HCT116 (cell line): ENCODE results near the gene ROBO1. TPM values are rescaled to one million over a fixed set of nuclear protein-coding genes. Genes with fewer than 3 reads are reported as not detected.

Experiments
- ATAC-seq: fragments of 200-7000 bp; cut with Tn5 transposase; 2 replicates; pipeline ENCODE4 v1.9.1; 2020; ENCODE audit warnings: mild to moderate bottlenecking, moderate library complexity
- BruUV-seq: library from RNA; stranded (reverse); fragments of 400-500 nt; replicated peaks from 2 replicates; lab custom pipeline; 2021; lab: Mats Ljungman, UMichigan
- CTCF ChIA-PET: fragments of 300-600 bp; sonication (Branson Sonifier 250); formaldehyde crosslinking; loops from one replicate; lab custom pipeline; 2021; ENCODE audit warnings: antibody characterized with exemption; lab: Charles Lee
- POLR2A ChIA-PET: fragments of 300-600, 350-600 bp; sonication (Branson Sonifier 250); formaldehyde crosslinking; loops from one replicate; lab custom pipeline; 2021; ENCODE audit warnings: antibody characterized with exemption; lab: Charles Lee
- RAD21 ChIA-PET, 2 experiments: fragments of 300-600 bp; sonication (Branson Sonifier 250); formaldehyde crosslinking; loops; one replicate each; lab custom pipeline; 2023; ENCODE audit warnings: low total read pairs in 2 of 2; ENCODE audit not compliant: uncharacterized antibody in 2 of 2, unreplicated experiment in 2 of 2, low non-redundant PET in 1 of 2; lab: Charles Lee
- DNase-seq: peaks from one replicate; pipeline ENCODE4 v3.0.0-alpha.2; 2010; ENCODE audit warnings: low read depth, low spot score
- H2AFZ ChIP-seq: fragments of 200-600 bp; shearing (Covaris generic), sonication (generic); 2 replicates; pipeline ENCODE4 v1.6.1; 2017; ENCODE audit warnings: low read depth, mixed run types, mixed read lengths, antibody characterized with exemption, low read length; ENCODE audit not compliant: poor library complexity, severe bottlenecking
- H3K27ac ChIP-seq: 2 replicates; pipeline ENCODE4 v1.5.1; 2012; ENCODE audit warnings: low read depth, low read length
- H3K27me3 ChIP-seq: fragments of 200-600 bp; sonication (generic); 2 replicates; pipeline ENCODE4 v1.6.1; 2016; ENCODE audit warnings: mixed run types, low read length, mixed read lengths; ENCODE audit not compliant: insufficient read depth
- H3K36me3 ChIP-seq, 2 experiments: fragments of 200-500 bp in 1 of 2; fragments of 200-600 bp in 1 of 2; sonication (Bioruptor generic) in 1 of 2; sonication (generic) in 1 of 2; 2 replicates each; pipeline versions ENCODE4 v1.5.1 to v1.6.1; 2014 to 2016; ENCODE audit warnings: low read length in 2 of 2, inconsistent platforms in 1 of 2, mixed read lengths in 1 of 2, mixed run types in 1 of 2; ENCODE audit not compliant: insufficient read depth in 2 of 2, control insufficient read depth in 1 of 2
- H3K4me1 ChIP-seq, 2 experiments: fragments of 200-600 bp in 1 of 2; sonication (generic) in 1 of 2; 2 replicates each; pipeline versions ENCODE4 v1.5.1 to v1.6.1; 2012 to 2017; ENCODE audit warnings: low read length in 2 of 2, inconsistent platforms in 1 of 2, mild to moderate bottlenecking in 1 of 2, mixed read lengths in 1 of 2, mixed run types in 1 of 2, moderate library complexity in 1 of 2; ENCODE audit not compliant: insufficient read depth in 2 of 2, control insufficient read depth in 1 of 2
- H3K4me2 ChIP-seq: fragments of 200-600 bp; sonication (generic); 2 replicates; pipeline ENCODE4 v1.6.1; 2017; ENCODE audit warnings: mixed run types, low read length, mixed read lengths
- H3K4me3 ChIP-seq, 2 experiments: fragments of 200-600 bp in 1 of 2; sonication (generic) in 1 of 2; replicated peaks in 1 of 2; 2 replicates each; pipeline ENCODE4 v1.5.1; 2011 to 2016; ENCODE audit warnings: low read length in 2 of 2, control low read depth in 1 of 2, low read depth in 1 of 2, mild to moderate bottlenecking in 1 of 2, mixed read lengths in 1 of 2, mixed run types in 1 of 2
- H3K79me2 ChIP-seq: fragments of 200-600 bp; sonication (generic); 2 replicates; pipeline ENCODE4 v1.6.1; 2017; ENCODE audit warnings: mild to moderate bottlenecking, mixed run types, low read length, moderate library complexity, mixed read lengths; ENCODE audit not compliant: insufficient read depth
- H3K9ac ChIP-seq: fragments of 200-600 bp; sonication (generic); 2 replicates; pipeline ENCODE4 v1.6.1; 2016; ENCODE audit warnings: low read length, mixed read lengths
- H3K9me2 ChIP-seq: fragments of 200-600 bp; sonication (generic), shearing (Covaris generic); 2 replicates; pipeline ENCODE4 v1.6.1; 2017; ENCODE audit warnings: mixed run types, mild to moderate bottlenecking, moderate library complexity; ENCODE audit not compliant: insufficient read depth
- H3K9me3 ChIP-seq, 2 experiments: fragments of 200-500 bp in 1 of 2; fragments of 200-600 bp in 1 of 2; sonication (Bioruptor generic) in 1 of 2; sonication (generic) in 1 of 2; 2 replicates each; pipeline ENCODE4 v1.6.1; 2014 to 2017; ENCODE audit warnings: low read length in 2 of 2, mixed read lengths in 2 of 2, inconsistent platforms in 1 of 2, low read depth in 1 of 2, mild to moderate bottlenecking in 1 of 2, mixed run types in 1 of 2, moderate library complexity in 1 of 2; ENCODE audit not compliant: control insufficient read depth in 1 of 2, insufficient read depth in 1 of 2
- H4K20me1 ChIP-seq: fragments of 200-600 bp; sonication (generic), shearing (Covaris generic); 2 replicates; pipeline ENCODE4 v1.6.1; 2017; ENCODE audit warnings: mixed run types, mild to moderate bottlenecking, moderate library complexity; ENCODE audit not compliant: insufficient read depth
- ATF3 ChIP-seq: IDR thresholded peaks from 2 replicates; pipeline ENCODE4 v1.6.1; 2012
- CEBPB ChIP-seq: IDR thresholded peaks from 2 replicates; pipeline ENCODE4 v1.6.1; 2012; ENCODE audit warnings: low read depth
- ELF1 ChIP-seq: IDR thresholded peaks from 2 replicates; pipeline ENCODE4 v1.6.1; 2012; ENCODE audit warnings: low read depth, borderline replicate concordance
- JUND ChIP-seq: IDR thresholded peaks from 2 replicates; pipeline ENCODE4 v1.6.1; 2012
- POLR2AphosphoS5 ChIP-seq: IDR thresholded peaks from 2 replicates; pipeline ENCODE4 v1.6.1; 2011; ENCODE audit warnings: mild to moderate bottlenecking, low read depth, low read length, moderate library complexity
- RAD21 ChIP-seq: IDR thresholded peaks from 2 replicates; pipeline ENCODE4 v1.6.1; 2012; ENCODE audit warnings: low read depth, mild to moderate bottlenecking
- SIN3A ChIP-seq: IDR thresholded peaks from 2 replicates; pipeline ENCODE4 v1.6.1; 2012; ENCODE audit warnings: low read depth
- YY1 ChIP-seq: IDR thresholded peaks from 2 replicates; pipeline ENCODE4 v1.6.1; 2011; ENCODE audit warnings: low read length, low read depth, moderate library complexity, mild to moderate bottlenecking; ENCODE audit not compliant: insufficient replicate concordance; ENCODE audit errors: extremely low read depth
- ZNF274 ChIP-seq: fragments of 200-500 bp; sonication (Bioruptor generic); IDR thresholded peaks from 2 replicates; pipeline ENCODE4 v1.6.1; 2014; ENCODE audit warnings: mild to moderate bottlenecking, low read depth, low read length, inconsistent platforms
- intact Hi-C: fragments of 100-400 bp; cut with micrococcal nuclease; formaldehyde crosslinking; loops from 2 replicates; pipeline ENCODE4 v1.10.0; 2022
- total RNA-seq: library from RNA; stranded (reverse); gene quantifications from one replicate; pipeline ENCODE4 v1.2.1, GENCODE V29; 2021; ENCODE audit not compliant: unreplicated experiment

Gene ROBO1
- total RNA-seq, 1 experiment from 2014 or later: 0.27 TPM

GRCh38 chr3:78863306-78864203, 904.2 kb downstream of the ROBO1 start:
- TF ChIP-seq YY1 (no peak), CEBPB (no peak), ZNF274 (no peak), RAD21 (no peak), ELF1 (no peak), JUND (no peak), ATF3 (no peak), POLR2AphosphoS5 (no peak)
- CTCF ChIA-PET: no interaction called here
- DNase-seq: no peak
- H3K4me2 ChIP-seq: no peak overlapping the region
- no peak overlapping the region for H3K9ac ChIP-seq
- no peak overlapping the region for H3K4me3 ChIP-seq
- H3K9me2 ChIP-seq: no peaks in the 10 kb centered on the region
- no peaks in the 10 kb centered on the region for H3K36me3 ChIP-seq
- ATAC-seq: no peak
- peaks cover 5 to 43% of the 10 kb centered on the region in 2 experiments; a peak in 3 of 4 replicates for H3K9me3 ChIP-seq
- POLR2A ChIA-PET: no interaction called here
- RAD21 ChIA-PET: no interaction called here
- BruUV-seq: no TSS peak
- no peak overlapping the region for H2AFZ ChIP-seq
- H3K4me1 ChIP-seq: no peaks in the 10 kb centered on the region
- H3K27me3 ChIP-seq: no peaks in the 10 kb centered on the region
- H3K79me2 ChIP-seq: no peaks in the 10 kb centered on the region
- H4K20me1 ChIP-seq: no peaks in the 10 kb centered on the region
- intact Hi-C loops: no loop called here
- no peak overlapping the region for H3K27ac ChIP-seq

GRCh38 chr3:78861156-78861555, 906.6 kb downstream of the ROBO1 start:
- Histone ChIP-seq H3K4me2 (no peak overlapping the region), H3K4me3 (no peak overlapping the region), H3K9me2 (no peaks in the 10 kb centered on the region), H4K20me1 (no peaks in the 10 kb centered on the region), H3K79me2 (no peaks in the 10 kb centered on the region), H3K27ac (no peak overlapping the region), H3K4me1 (no peaks in the 10 kb centered on the region), H3K9me3 (peaks cover 5 to 34% of the 10 kb centered on the region in 2 experiments; a peak in 2 of 4 replicates), H3K27me3 (no peaks in the 10 kb centered on the region), H3K9ac (no peak overlapping the region), H3K36me3 (no peaks in the 10 kb centered on the region), H2AFZ (no peak overlapping the region)
- ATAC-seq (no peak), DNase-seq (no peak)
- POLR2A ChIA-PET: no interaction called here
- CTCF ChIA-PET: no interaction called here
- TF ChIP-seq RAD21: no peak
- TF ChIP-seq SIN3A: no peak
- RAD21 ChIA-PET: no interaction called here
- intact Hi-C loops: no loop called here
- no TSS peak for BruUV-seq
